ENCODE results near the gene CCNT1.
"Not testable (repeated sequence)": the region's sequence is repeated elsewhere in the genome, so short reads cannot be mapped to it uniquely, and the experiment has no call there.

CCNT1 gene

DNA sequence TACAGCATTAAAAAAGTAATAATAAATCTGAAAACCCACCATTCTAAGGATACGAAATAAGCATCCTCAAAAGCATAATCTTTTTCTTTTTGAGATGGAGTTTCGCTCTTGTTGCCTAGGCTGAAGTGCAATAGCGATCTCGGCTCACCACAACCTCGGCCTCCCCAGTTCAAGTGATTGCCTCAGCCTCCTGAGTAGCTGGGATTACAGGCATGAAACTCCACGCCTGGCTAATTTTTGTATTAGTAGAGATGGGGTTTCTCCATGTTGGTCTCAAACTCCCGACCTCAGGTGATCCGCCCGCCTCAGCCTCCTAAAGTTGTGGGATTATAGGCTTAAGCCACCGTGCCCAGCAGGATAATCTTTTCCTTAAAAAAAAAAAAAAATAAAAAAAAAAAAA lies 4.3 kb downstream of the CCNT1 start:
- Mint-ChIP-seq H3K9me3 (no peaks in the 10 kb centered on the region), H3K36me3 (peaks cover 22% of the 10 kb centered on the region), H3K27me3 (no peaks in the 10 kb centered on the region), H3K4me3 (no peak overlapping the region), H3K27ac (no peak overlapping the region), H3K4me1 (peaks cover 68% of the 10 kb centered on the region)

DNA sequence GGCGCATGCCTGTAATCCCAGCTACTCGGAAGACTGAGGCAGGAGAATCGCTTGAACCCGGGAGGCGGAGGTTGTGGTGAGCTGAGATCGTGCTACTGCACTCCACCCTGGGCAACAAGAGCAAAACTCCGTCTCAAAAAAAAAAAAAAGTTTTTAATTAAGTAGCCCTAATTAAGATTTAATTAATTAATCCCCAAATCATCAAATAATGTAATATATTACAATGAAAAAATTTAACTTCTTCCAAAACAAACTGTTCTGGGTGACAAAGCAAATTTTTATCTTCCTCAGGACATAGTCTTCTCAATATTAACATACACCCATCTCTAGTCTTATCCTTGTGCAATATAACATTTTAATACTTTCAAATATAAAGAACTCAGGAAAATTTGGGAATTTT lies 17.7 kb downstream of the CCNT1 start:
- H3K4me3 Mint-ChIP-seq, H3K27ac Mint-ChIP-seq, H3K27me3 Mint-ChIP-seq, H3K9me3 Mint-ChIP-seq: not testable (repeated sequence)
- peaks cover 17% of the 10 kb centered on the region for H3K4me1 Mint-ChIP-seq
- H3K36me3 Mint-ChIP-seq = peaks cover 17% of the 10 kb centered on the region

DNA sequence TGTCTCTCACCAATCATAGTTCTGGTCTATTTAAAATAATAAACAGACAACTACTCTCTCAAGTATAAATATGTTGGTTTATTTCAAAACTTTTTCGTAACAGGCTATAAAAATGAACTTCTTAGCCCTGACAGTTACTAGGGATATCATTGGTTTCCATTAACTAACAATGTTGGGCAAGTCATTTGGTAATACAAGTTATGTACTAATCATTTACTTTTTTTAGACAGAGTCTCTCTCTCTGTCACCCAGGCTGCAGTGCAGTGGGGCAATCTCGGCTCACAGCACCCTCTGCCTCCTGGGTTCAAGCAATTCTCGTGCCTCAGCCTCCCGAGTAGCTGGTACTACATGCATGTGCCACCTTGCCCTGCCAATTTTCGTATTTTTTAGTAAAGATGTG lies 19.9 kb downstream of the CCNT1 start:
- Mint-ChIP-seq H3K27me3 (no peaks in the 10 kb centered on the region), H3K36me3 (peaks cover 22% of the 10 kb centered on the region), H3K27ac (peak overlapping the region; percentile 17), H3K4me1 (peaks cover 32% of the 10 kb centered on the region), H3K9me3 (no peaks in the 10 kb centered on the region), H3K4me3 (no peak overlapping the region)

DNA sequence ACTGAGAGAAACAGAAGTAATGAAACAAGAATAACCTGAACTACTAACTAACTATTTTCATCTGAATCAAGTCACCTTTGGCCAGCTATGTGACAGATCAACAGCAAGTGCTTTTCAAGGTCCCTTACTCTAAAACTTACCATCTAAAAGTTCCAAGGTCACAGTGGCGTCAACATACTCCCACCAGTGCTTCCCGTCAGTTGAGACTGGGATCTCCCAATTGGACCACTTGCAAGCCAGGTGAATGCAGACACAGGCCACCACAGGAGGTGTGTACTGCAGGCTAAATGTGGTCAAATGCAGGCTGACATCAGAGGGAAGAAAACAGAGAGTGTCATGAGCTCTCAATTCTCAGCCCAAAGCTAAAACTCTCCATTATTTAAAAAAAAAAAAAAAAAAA lies 20.6 kb downstream of the CCNT1 start:
- H3K27me3 Mint-ChIP-seq = no peaks in the 10 kb centered on the region
- H3K27ac Mint-ChIP-seq = no peak overlapping the region
- peaks cover 22% of the 10 kb centered on the region for H3K36me3 Mint-ChIP-seq
- no peaks in the 10 kb centered on the region for H3K9me3 Mint-ChIP-seq
- peaks cover 37% of the 10 kb centered on the region for H3K4me1 Mint-ChIP-seq
- no peak overlapping the region for H3K4me3 Mint-ChIP-seq

DNA sequence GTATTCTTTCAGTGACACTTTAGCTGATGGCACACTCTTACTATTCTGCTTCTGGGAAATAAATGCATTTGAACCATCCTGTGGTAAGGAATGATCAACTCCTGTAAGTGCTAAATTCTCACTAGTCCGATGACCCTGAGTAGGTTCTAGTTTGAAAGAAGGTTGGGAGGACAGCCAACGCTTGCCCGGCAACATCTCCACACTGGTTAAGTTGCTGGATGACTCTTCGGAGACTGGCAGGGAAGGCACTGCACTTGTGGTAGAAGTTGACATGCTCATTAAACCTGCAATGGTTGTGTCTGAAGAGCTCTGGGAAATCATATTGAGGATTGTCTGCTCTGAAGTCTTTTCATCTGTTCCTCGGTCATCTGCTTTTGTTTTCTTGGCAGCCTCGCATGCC lies 22.5 kb downstream of the CCNT1 start:
- Mint-ChIP-seq H3K9me3 (no peaks in the 10 kb centered on the region), H3K36me3 (peaks cover 17% of the 10 kb centered on the region), H3K4me3 (no peak overlapping the region), H3K27ac (no peak overlapping the region), H3K27me3 (no peaks in the 10 kb centered on the region), H3K4me1 (peaks cover 31% of the 10 kb centered on the region)

DNA sequence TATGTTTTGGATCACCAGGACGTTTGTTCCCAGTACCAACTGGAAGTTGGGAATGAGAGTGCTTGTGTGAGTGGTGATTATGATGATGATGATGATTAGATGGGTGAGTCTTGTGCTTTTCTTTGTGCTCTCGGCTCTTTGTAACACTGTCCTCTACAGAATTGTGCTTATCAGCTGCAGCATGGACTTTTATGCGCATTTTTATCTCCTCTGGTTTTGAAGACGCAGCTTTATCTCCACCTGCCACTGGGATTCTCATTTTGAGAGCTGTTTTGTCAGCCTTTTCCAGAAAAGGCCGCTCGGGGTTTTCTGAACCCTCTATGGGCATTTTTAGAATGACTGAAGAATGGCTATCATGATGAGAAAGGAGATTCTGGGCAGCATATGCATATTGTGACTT lies 22.9 kb downstream of the CCNT1 start:
- Mint-ChIP-seq H3K9me3 (no peaks in the 10 kb centered on the region), H3K4me3 (no peak overlapping the region), H3K27me3 (no peaks in the 10 kb centered on the region), H3K4me1 (peaks cover 29% of the 10 kb centered on the region), H3K27ac (no peak overlapping the region), H3K36me3 (peaks cover 17% of the 10 kb centered on the region)

DNA sequence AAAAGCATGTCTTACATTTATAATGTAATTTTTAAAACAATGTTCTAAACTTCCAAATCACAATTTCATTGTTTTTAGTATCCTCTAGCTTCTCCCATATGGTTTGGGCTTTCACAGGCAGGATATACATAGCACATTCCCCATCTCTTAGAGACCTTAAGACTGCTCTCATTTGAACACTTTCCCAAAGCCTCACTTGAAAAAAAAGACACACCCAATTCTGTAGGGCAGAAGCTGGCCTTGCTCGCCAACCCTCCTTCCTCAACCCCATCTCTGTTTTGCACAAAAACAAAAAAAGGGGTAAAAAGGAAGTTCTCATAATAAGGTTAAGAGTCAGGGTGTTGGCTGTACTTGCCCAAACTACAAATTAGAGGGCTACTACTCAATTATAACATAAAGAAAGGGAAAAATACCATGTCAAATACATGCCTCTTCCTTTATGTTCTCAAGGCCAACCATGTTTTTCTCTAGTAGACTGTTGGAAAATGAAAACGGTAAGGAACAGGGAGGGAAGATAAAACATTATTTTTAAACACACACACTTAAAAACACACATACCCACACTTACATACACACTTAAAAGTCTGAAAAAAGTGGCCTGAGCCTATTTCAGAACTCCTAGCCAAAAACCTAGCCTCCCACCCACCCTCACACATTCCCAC lies 24.6 kb downstream of the CCNT1 start:
- Mint-ChIP-seq H3K9me3 (no peaks in the 10 kb centered on the region), H3K4me1 (peaks cover 29% of the 10 kb centered on the region), H3K27ac (peak overlapping the region; percentile 12), H3K36me3 (peaks cover 14% of the 10 kb centered on the region), H3K4me3 (no peak overlapping the region), H3K27me3 (no peaks in the 10 kb centered on the region)

DNA sequence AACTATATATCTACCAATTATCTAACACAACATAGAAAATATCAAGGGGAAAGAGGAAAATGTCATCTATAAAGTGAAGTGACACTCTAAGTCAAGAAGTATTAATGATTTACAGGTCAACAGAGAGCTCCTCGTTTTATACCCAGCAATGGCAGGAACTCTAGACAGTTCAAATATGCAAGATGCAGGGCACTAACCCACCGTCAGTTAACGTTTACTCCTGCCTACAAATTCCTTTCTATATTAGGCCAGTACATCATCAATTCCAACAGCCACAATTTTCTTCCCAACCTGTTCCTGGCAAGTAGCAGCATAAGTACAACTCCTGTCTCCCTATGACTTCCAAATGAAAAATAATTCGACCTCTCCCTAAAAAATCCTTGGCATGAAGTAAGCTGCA lies 25.5 kb downstream of the CCNT1 start:
- Mint-ChIP-seq H3K4me3 (no peak overlapping the region), H3K27me3 (no peaks in the 10 kb centered on the region), H3K36me3 (peaks cover 12% of the 10 kb centered on the region), H3K27ac (no peak overlapping the region), H3K9me3 (no peaks in the 10 kb centered on the region), H3K4me1 (peaks cover 29% of the 10 kb centered on the region)

DNA sequence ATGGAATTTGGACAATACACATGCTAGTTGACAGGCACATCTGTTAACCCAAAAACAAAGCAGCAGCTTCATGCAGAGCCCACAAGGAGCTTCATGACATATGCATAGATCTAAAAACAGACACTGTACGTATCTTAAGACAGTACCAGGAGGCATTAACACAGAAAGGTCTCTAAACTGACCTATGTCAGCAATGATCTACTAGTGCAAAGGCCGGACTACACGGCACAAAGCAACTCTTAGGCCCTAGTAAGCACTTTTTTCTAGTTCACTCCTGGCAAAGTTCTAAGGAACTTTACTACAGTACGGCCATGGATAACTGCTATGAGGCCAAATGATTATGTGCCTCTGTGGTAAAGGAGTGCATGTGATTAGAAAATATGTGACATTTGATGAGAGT lies 26.1 kb downstream of the CCNT1 start:
- no peak overlapping the region for H3K27ac Mint-ChIP-seq

DNA sequence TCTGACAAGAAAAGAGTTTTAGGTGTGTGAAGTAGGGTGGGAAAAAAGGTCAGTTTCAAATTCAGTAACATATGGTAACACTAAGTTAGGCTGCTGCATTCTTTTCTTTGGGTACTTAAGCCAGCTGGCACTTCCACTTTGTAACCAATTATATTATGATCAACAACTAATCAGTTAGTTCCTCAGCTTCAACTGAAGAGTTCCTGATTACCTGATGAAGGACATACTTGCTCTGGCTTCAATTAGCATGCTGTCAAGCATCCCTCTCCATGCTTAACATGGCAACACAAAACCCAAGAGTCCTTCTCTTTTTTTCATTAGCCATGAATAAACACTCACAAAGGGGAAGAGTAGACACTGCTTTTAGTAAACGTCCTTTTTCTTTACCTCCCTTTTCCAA lies 27.7 kb downstream of the CCNT1 start:
- no peak overlapping the region for H3K27ac Mint-ChIP-seq
- peaks cover 7% of the 10 kb centered on the region for H3K36me3 Mint-ChIP-seq
- H3K27me3 Mint-ChIP-seq = no peaks in the 10 kb centered on the region
- peaks cover 29% of the 10 kb centered on the region for H3K4me1 Mint-ChIP-seq
- H3K4me3 Mint-ChIP-seq = no peak overlapping the region
- no peaks in the 10 kb centered on the region for H3K9me3 Mint-ChIP-seq

More for the DNA sequence above, 26.1 kb downstream of the CCNT1 start:
- peaks cover 29% of the 10 kb centered on the region for H3K4me1 Mint-ChIP-seq
- no peaks in the 10 kb centered on the region for H3K9me3 Mint-ChIP-seq
- H3K4me3 Mint-ChIP-seq = no peak overlapping the region
- no peaks in the 10 kb centered on the region for H3K27me3 Mint-ChIP-seq
- H3K36me3 Mint-ChIP-seq = peaks cover 8% of the 10 kb centered on the region

DNA sequence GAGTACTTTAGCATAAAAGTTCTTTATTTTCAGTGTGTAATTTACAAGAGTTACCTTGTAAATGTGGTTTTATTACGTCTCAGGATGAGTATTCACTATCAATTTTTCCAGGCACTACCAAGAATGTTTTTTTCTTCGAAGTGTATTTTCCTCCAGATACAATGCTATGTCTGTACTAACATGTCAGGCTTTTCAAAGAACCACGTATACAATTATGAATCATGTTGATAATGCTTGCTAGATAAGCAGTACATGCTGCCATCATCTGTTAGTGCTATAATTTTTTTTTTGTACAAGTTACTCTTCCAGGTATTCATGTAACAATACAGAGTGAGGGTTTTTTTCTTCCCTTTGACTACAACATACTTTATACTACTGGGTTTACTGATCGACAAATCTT lies 28.9 kb downstream of the CCNT1 start:
- H3K27me3 Mint-ChIP-seq = no peaks in the 10 kb centered on the region
- H3K4me3 Mint-ChIP-seq = no peak overlapping the region
- no peak overlapping the region for H3K27ac Mint-ChIP-seq
- peaks cover 26% of the 10 kb centered on the region for H3K4me1 Mint-ChIP-seq
- H3K36me3 Mint-ChIP-seq = peaks cover 1% of the 10 kb centered on the region
- H3K9me3 Mint-ChIP-seq = no peaks in the 10 kb centered on the region

DNA sequence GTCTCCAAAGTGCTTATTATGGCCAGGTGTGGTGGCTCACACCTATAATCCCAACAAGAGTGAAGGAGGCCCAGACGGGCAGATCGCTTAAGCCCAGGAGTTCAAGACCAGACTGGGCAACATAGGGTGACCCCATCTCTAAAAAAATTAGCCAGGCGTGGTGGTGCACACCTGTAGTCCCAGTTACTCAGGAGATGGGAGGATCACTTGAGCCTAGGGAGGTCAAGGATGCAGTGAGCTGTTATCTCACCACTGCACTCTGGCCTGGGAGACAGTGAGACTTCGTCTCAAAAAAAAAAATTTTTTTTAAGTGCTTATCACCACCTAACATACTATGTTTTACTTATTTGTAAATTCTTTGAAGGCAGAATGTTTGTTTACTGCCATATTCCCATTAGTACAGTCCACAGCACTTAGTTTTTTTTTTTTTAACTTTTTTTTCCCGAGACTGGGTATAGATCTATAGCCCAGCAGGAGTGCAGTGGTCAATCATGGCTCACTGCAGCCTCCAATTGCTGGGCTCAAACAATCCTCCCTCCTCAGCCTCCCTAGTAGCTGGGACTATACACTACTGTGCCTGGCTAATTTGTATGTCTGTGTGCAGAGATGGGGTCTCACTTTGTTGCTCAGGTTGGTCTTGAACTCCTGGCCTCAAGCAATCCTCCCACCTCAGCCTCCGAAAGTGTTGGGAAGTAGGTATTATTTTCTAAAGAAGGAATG lies 29.7 kb downstream of the CCNT1 start:
- Mint-ChIP-seq H3K4me1 (peaks cover 18% of the 10 kb centered on the region), H3K27ac (no peak overlapping the region), H3K4me3 (no peak overlapping the region), H3K36me3 (peaks cover 1% of the 10 kb centered on the region), H3K9me3 (no peaks in the 10 kb centered on the region), H3K27me3 (no peaks in the 10 kb centered on the region)

DNA sequence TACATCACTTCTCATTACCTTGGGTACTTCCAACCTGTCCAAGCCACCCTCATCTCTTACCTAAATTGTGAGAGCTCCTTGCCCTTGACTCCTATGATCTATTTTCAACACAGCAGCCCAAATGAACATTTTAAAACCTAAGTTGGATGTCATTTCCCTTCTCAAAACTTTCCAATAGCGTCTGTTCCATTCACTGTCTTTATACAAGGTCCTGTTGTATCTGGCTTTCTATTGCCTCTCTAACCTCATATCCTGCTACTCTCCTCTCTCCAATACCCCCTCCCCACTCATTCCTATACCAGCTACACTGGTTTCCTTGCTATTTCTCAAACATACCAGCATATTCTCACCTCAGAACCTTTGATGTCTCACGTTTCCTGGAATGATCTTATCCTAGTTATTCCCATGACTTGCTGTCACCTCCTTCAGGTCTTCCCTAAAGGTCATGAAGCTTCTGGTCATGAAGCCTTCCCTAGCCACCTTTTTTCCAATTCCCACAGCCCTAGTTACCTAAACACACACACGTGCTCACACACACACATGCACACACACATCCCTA lies 30.4 kb downstream of the CCNT1 start:
- Mint-ChIP-seq H3K4me3 (no peak overlapping the region), H3K36me3 (peaks cover 3% of the 10 kb centered on the region), H3K27me3 (no peaks in the 10 kb centered on the region), H3K9me3 (no peaks in the 10 kb centered on the region), H3K27ac (no peak overlapping the region), H3K4me1 (peaks cover 17% of the 10 kb centered on the region)

DNA sequence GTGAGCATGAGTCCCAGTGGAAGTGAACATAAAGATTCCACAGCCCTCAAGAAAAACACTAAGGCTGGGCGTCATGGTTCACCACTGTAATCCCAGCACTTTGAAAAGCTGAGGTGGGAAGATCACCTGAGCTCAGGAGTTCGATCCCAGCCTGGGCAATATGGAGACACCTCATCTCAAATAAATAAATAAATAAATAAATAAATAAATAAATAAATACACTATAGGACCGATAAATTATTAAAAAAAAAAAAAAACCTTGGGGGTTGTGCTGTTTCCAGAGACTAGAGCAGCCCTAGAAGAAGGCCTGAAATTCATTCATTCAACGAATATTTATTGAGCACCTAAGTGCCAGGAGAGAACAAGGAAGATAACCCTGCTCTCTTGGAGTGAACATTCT lies 33.0 kb downstream of the CCNT1 start:
- Mint-ChIP-seq H3K9me3 (no peaks in the 10 kb centered on the region), H3K36me3 (peaks cover 17% of the 10 kb centered on the region), H3K4me3 (peak overlapping the region; percentile 38)

DNA sequence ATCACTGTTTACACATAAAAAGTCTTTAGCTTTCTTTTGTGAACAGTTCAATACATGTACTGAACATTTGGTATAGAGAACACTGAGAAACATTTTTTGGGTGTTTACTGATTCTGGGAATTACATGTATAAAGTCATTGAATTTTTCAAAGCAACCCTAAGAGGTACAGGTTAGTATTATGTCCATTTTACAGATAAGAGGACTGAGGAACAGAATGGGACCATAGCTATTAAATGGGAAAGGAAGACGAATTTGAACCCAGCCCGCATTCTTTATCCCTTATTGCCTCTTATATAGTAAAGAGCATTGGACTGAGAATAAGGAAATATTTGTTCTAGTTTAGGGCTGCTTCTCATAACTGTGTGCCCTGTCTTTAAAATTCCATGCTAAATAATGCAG lies 33.6 kb downstream of the CCNT1 start:
- Mint-ChIP-seq H3K4me3 (peak overlapping the region; percentile 98), H3K4me1 (peaks cover 35% of the 10 kb centered on the region), H3K9me3 (no peaks in the 10 kb centered on the region), H3K36me3 (peaks cover 19% of the 10 kb centered on the region), H3K27ac (no peak overlapping the region), H3K27me3 (no peaks in the 10 kb centered on the region)

More for the DNA sequence above, 33.0 kb downstream of the CCNT1 start:
- Mint-ChIP-seq H3K27me3 (no peaks in the 10 kb centered on the region), H3K27ac (no peak overlapping the region), H3K4me1 (peaks cover 29% of the 10 kb centered on the region)

DNA sequence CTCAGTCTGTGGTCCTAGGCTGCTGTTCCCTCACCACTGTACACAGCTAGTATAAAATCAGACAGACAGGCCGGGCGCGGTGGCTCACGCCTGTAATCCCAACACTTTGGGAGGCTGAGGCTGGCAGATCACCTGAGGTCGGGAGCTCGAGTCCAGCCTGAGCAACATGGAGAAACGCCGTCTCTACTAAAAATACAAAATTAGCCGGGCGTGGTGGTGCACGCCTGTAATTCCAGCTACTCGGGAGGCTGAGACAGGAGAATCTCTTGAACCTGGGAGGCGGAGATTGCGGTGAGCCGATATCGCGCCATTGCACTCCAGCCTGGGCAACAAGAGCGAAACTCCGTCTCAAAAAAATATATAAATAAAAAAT lies 34.0 kb downstream of the CCNT1 start:
- Mint-ChIP-seq H3K36me3 (peaks cover 21% of the 10 kb centered on the region), H3K27ac (peak overlapping the region; percentile 97), H3K4me1 (peaks cover 38% of the 10 kb centered on the region), H3K4me3 (peak overlapping the region; percentile 98)
- not testable (repeated sequence) for H3K27me3 Mint-ChIP-seq, H3K9me3 Mint-ChIP-seq

Measured in activated naive CD4-positive, alpha-beta T cell treated with anti-CD3 and anti-CD28 coated beads, Interleukin-2, amount 50 U/mL, for 24 hours (primary cell).